Lower leg skin (tissue), 3 donors: Measurements from ENCODE around the gene KCNG2.

Source experiments
- CTCF ChIP-seq, 3 donors: fragments of 450-650 bp; IDR thresholded peaks; one replicate each; pipeline ENCODE4 v1.5.1; 2016; ENCODE audit warnings: antibody characterized with exemption in 3 of 3, mild to moderate bottlenecking in 3 of 3, moderate library complexity in 2 of 3
- POLR2A ChIP-seq, 2 donors: fragments of 450-650 bp; IDR thresholded peaks; one replicate each; pipeline ENCODE4 v1.6.1; 2016 to 2017; ENCODE audit warnings: antibody characterized with exemption in 2 of 2, mild to moderate bottlenecking in 1 of 2, moderate library complexity in 1 of 2

GRCh38 chr18:79754022-79754761 is 43.5 kb upstream of the KCNG2 start:
- TF ChIP-seq CTCF (IDR thresholded peaks at IDR 0.05) = no peak
- no peak for TF ChIP-seq POLR2A (IDR thresholded peaks at IDR 0.05)
